A549 (cell line): ENCODE data around the gene KCNQ2. TPM values are rescaled to one million over a fixed set of nuclear protein-coding genes. Genes with fewer than 3 reads are reported as not detected.

Experiments
- ATAC-seq, 2 experiments: fragments of 200-7000 bp in 1 of 2; fragments of >200 bp in 1 of 2; cut with Nextera tagmentation in 1 of 2; cut with Tn5 transposase in 1 of 2; 3 replicates each; pipeline versions ENCODE4 v1.8.0 to v1.9.1; 2018 to 2020; ENCODE audit warnings: mild to moderate bottlenecking in 1 of 2, moderate library complexity in 1 of 2
- CTCF ChIA-PET: fragments of 300-600 bp; sonication (Branson Sonifier 250); formaldehyde crosslinking; extraction: SDS; loops from one replicate; lab custom pipeline; 2021; ENCODE audit warnings: antibody characterized with exemption, inconsistent platforms; lab: Yijun Ruan, JAX
- POLR2A ChIA-PET: fragments of 350-600 bp; formaldehyde crosslinking; extraction: SDS; loops from one replicate; lab custom pipeline; 2021; ENCODE audit warnings: antibody characterized with exemption, inconsistent platforms; lab: Yijun Ruan, JAX
- DNase-seq, 2 experiments: peaks; one replicate each; pipeline versions ENCODE4 v3.0.0 to v3.0.0-alpha.2; 2011 to 2016; ENCODE audit warnings: low read depth in 1 of 2, low spot score in 1 of 2
- FAIRE-seq: peaks from 2 replicates; lab custom pipeline; 2011; peaks lifted over from hg19 to GRCh38; lab: Jason Lieb, UNC
- H3K27ac ChIP-seq, 2 experiments: fragments of >200 bp; sonication (Bioruptor Twin); formaldehyde crosslinking; 3 replicates each; pipeline ENCODE4 v1.5.1; 2016 to 2017
- H3K4me1 ChIP-seq: fragments of >200 bp; sonication (Bioruptor Twin); formaldehyde crosslinking; 3 replicates; pipeline ENCODE4 v1.6.1; 2016
- H3K4me2 ChIP-seq: fragments of >200 bp; sonication (Bioruptor Twin); formaldehyde crosslinking; 3 replicates; pipeline ENCODE4 v1.6.1; 2016
- H3K4me3 ChIP-seq: fragments of >200 bp; sonication (Bioruptor Twin); formaldehyde crosslinking; 3 replicates; pipeline ENCODE4 v1.5.1; 2016
- H3K9me3 ChIP-seq: fragments of >200 bp; sonication (Bioruptor Twin); formaldehyde crosslinking; 3 replicates; pipeline ENCODE4 v1.6.1; 2016
- BCL3 ChIP-seq: fragments of >200 bp; sonication (Bioruptor Twin); formaldehyde crosslinking; IDR thresholded peaks from 3 replicates; pipeline ENCODE4 v1.6.1; 2016
- CTCF ChIP-seq: fragments of >200 bp; sonication (Bioruptor Twin); formaldehyde crosslinking; IDR thresholded peaks from 3 replicates; pipeline ENCODE4 v1.5.1; 2016
- FOSL2 ChIP-seq, 2 experiments: fragments of 450-650 bp in 1 of 2; fragments of >200 bp in 1 of 2; sonication (Bioruptor Twin) in 1 of 2; formaldehyde crosslinking; IDR thresholded peaks; 2 replicates each; pipeline versions ENCODE4 v1.5.0 to v1.6.1; 2016 to 2020; ENCODE audit warnings: mild to moderate bottlenecking in 1 of 2, moderate library complexity in 1 of 2
- GATA3 ChIP-seq: IDR thresholded peaks from 2 replicates; pipeline ENCODE4 v1.6.1; 2012; ENCODE audit warnings: borderline replicate concordance
- HOXA7 ChIP-seq: fragments of 250-450 bp; sonication (Bioruptor Pico); IDR thresholded peaks from 2 replicates; pipeline ENCODE4 v1.5.0; 2020; ENCODE audit warnings: mild to moderate bottlenecking, moderate library complexity
- HOXB5 ChIP-seq: fragments of 250-450 bp; sonication (Bioruptor Pico); IDR thresholded peaks from 2 replicates; pipeline ENCODE4 v1.5.0; 2020; ENCODE audit warnings: mild to moderate bottlenecking, moderate library complexity
- JUNB ChIP-seq: fragments of >200 bp; sonication (Bioruptor Twin); formaldehyde crosslinking; IDR thresholded peaks from 2 replicates; pipeline ENCODE4 v1.6.1; 2016
- KDM1A ChIP-seq: fragments of 200-600 bp; sonication (generic); IDR thresholded peaks from 2 replicates; pipeline ENCODE4 v1.6.1; 2016; ENCODE audit warnings: low read depth, mild to moderate bottlenecking
- NPAS2 ChIP-seq: fragments of 250-450 bp; sonication (Bioruptor Pico); IDR thresholded peaks from 2 replicates; pipeline ENCODE4 v1.8.0; 2022; ENCODE audit warnings: mild to moderate bottlenecking, moderate library complexity, borderline replicate concordance
- NR3C1 ChIP-seq: fragments of >200 bp; sonication (Bioruptor Twin); formaldehyde crosslinking; IDR thresholded peaks from 3 replicates; pipeline ENCODE4 v1.6.1; 2017
- PBX3 ChIP-seq: IDR thresholded peaks from 2 replicates; pipeline ENCODE4 v1.6.1; 2012
- PHF8 ChIP-seq: fragments of 200-600 bp; sonication (generic); IDR thresholded peaks from 2 replicates; pipeline ENCODE4 v1.6.1; 2016; ENCODE audit warnings: low read depth, mild to moderate bottlenecking, antibody characterized with exemption, moderate library complexity, borderline replicate concordance
- RNF2 ChIP-seq: fragments of 200-600 bp; sonication (generic); IDR thresholded peaks from 2 replicates; pipeline ENCODE4 v1.6.1; 2016; ENCODE audit warnings: low read depth, mild to moderate bottlenecking, antibody characterized with exemption, moderate library complexity, borderline replicate concordance
- ZNF302 ChIP-seq: fragments of 250-450 bp; sonication (Bioruptor Pico); IDR thresholded peaks from 2 replicates; pipeline ENCODE4 v1.9.0; 2021; ENCODE audit warnings: inconsistent platforms, mild to moderate bottlenecking, moderate library complexity
- WGBS: methylation state at CpG from one replicate; pipeline ENCODE4 v1.1.6; 2017; ENCODE audit errors: missing lambda C conversion rate; 5-methylcytosine and 5-hydroxymethylcytosine counted together
- polyA plus RNA-seq, 4 experiments: library from polyadenylated mRNA; depleted of rRNA in 3 of 4; stranded (reverse); fragments of >200 nt; fragmentation: RNase III in 1 of 4; extraction: RNeasy Plus Mini Kit Qiagen cat#74134 plus additional on column Dnase treatment in 1 of 4; gene quantifications; 2 replicates in 3 of 4; 3 replicates in 1 of 4; pipeline ENCODE4 v1.2.3, GENCODE V29; 2011 to 2017

The KCNQ2 gene
- polyA plus RNA-seq, 2 of the 4 experiments (the other 2 are of a cell fraction) = 0.14 to 0.36 TPM

DNA sequence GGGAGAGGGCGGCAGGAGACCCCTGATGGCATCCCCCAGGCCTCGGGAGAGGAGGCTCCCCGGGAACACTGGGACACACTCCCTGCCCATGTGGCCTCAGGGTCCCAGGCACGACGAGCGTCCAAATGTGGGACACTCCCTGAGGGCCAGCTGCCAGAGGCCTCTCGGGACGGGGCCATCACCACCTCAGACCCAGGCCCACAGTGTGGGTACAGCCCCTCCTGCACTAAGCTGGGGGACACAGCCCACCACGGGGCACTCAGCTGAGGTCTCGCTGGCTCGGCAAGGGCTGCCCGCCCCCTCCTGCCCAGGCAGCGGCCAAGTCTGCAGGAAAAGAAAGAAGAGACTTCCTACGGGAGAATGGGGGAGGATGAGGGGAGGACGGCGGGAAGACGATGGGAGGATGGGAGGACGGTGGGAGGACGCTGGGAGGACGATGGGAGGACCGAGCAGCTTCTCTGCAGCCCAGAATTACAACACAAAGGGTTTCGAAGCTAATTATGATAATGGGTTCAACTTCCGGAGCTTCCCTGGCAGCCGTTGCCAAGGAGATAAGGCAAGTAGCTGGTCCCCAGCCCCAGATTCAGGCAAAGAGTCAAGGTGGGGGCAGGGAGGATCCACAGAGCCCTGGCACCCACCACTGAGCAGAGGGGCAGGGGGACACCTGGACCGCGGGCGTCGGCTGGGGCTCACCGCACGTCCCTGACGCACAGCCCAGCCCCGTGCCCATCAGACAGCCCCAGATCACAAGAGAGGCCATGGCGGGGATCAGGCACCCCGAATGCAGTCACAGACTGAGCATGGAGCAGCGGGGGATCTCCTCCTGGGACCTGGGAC lies 17.5 kb downstream of the KCNQ2 start:
- ChIA-PET CTCF (no interaction called here), POLR2A (no interaction called here)
- no peak for FAIRE-seq
- no peak overlapping the region for H3K4me3 ChIP-seq
- no peaks in the 10 kb centered on the region for H3K9me3 ChIP-seq
- TF ChIP-seq JUNB (no peak), PHF8 (no peak)
- ATAC-seq = no peak
- H3K27ac ChIP-seq = no peak overlapping the region
- WGBS = 39% methylated on average over 29 of the region's 35 CpGs
- H3K4me2 ChIP-seq = no peak overlapping the region
- peaks cover 7% of the 10 kb centered on the region for H3K4me1 ChIP-seq
- DNase-seq = no peak

DNA sequence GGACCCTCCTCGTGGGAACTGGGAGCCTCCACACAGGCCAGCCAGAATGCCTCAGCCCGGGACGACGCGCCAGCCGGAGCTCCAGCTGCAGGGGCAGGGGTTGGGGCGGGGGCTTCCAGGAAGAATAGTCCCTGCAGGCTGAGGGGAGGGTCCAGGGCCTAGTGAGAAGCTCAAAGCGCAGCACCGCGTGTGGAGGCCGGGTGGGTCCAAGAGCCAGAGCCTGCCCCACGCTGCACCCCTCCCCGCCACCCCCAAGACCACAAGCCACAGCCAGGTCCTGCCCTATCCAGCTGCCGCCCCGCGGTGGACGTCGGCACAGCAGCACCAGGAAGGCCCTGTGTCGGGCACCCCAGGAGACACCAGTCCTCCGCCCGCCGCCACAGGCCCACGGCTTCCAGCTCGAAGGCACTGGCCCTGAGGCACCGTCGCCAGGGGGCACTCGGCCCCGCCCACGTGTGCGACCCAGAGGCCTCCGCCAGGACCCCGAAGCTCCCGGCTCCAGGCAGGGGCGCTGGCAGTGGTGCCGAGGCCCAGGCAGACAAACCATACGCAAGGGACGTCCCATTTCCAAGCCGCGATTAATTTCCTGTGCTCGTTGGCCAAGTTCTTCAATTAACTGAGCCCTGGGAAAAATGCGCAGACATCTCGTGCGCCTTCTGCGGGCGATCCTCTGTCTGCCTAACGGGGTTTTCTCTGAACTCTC lies 19.5 kb downstream of the KCNQ2 start:
- no peak for TF ChIP-seq NPAS2 (CRISPR knock-in tag)
- no peak for TF ChIP-seq RNF2
- TF ChIP-seq HOXB5 (CRISPR knock-in tag) = no peak
- no peak for TF ChIP-seq HOXA7 (CRISPR knock-in tag)
- TF ChIP-seq ZNF302 (CRISPR knock-in tag) = no peak
- TF ChIP-seq NR3C1 = no peak
- TF ChIP-seq CTCF = peak; percentile 18; the same call in 1 of the 3 replicates
- no peak for TF ChIP-seq BCL3
- H3K9me3 ChIP-seq = no peaks in the 10 kb centered on the region
- ChIA-PET CTCF (interaction anchor here (0.8 to 2.0 kb wide), 8 partner anchors 8 to 529 kb away, joined by 3 to 8 read pairs (median 4); no protein-coding TSS in a partner anchor), POLR2A (no interaction called here)
- no peak overlapping the region for H3K4me3 ChIP-seq
- H3K4me1 ChIP-seq = peaks cover 7% of the 10 kb centered on the region
- FAIRE-seq = no peak
- WGBS = 56% methylated on average over 16 of the region's 46 CpGs
- peak; percentile 73 to 89 for ATAC-seq
- no peak overlapping the region for H3K27ac ChIP-seq
- peak; percentile 53 to 71 for DNase-seq
- no peak overlapping the region for H3K4me2 ChIP-seq

- POLR2A ChIA-PET = no interaction called here
Observed at GRCh38 chr20:63452341-63452740, 20.1 kb downstream of the KCNQ2 start.

More at GRCh38 chr20:63452341-63452740, 20.1 kb downstream of the KCNQ2 start:
- ATAC-seq = no peak; a peak in 1 of 6 replicates
- Histone ChIP-seq H3K9me3 (no peaks in the 10 kb centered on the region), H3K27ac (no peak overlapping the region), H3K4me2 (no peak overlapping the region), H3K4me3 (no peak overlapping the region), H3K4me1 (peaks cover under 1% of the 10 kb centered on the region; the same call in 1 of the 3 replicates)
- FAIRE-seq = no peak
- CTCF ChIA-PET = interaction anchor here (0.8 to 2.0 kb wide), 9 partner anchors 9 to 529 kb away, joined by 3 to 8 read pairs (median 4); no protein-coding TSS in a partner anchor
- WGBS = 73% methylated on average over 20 of the region's 20 CpGs
- TF ChIP-seq KDM1A (no peak), RNF2 (no peak), GATA3 (no peak), FOSL2 (IDR thresholded peaks at IDR 0.05) (no peak), FOSL2 (CRISPR knock-in tag; IDR thresholded peaks at IDR 0.05) (no peak), PBX3 (no peak)
- no peak for DNase-seq
